Fibroblast of villous mesenchyme (primary cell): ENCODE results near the gene UVRAG. TPM values are rescaled to one million over a fixed set of nuclear protein-coding genes. Genes with fewer than 3 reads are reported as not detected.

Experiments
- DNase-seq: peaks from one replicate; pipeline ENCODE4 v3.0.0-alpha.2; 2010; ENCODE audit warnings: low read depth
- H3K4me3 ChIP-seq: 2 replicates; pipeline ENCODE4 v1.5.1; 2011; ENCODE audit warnings: low read depth, mild to moderate bottlenecking, low read length
- total RNA-seq: library from RNA; depleted of rRNA; stranded (reverse); fragments of >200 nt; gene quantifications from 2 replicates; pipeline ENCODE4 v1.2.3, GENCODE V29; 2012
- TF ChIP-seq, protein P1 (sequence below): IDR thresholded peaks from 2 replicates; pipeline ENCODE4 v1.5.1; 2012; ENCODE audit warnings: low read depth, mild to moderate bottlenecking, low read length; ENCODE audit not compliant: insufficient read depth

UVRAG gene
- total RNA-seq, 1 donor, result 37.1 TPM

DNA sequence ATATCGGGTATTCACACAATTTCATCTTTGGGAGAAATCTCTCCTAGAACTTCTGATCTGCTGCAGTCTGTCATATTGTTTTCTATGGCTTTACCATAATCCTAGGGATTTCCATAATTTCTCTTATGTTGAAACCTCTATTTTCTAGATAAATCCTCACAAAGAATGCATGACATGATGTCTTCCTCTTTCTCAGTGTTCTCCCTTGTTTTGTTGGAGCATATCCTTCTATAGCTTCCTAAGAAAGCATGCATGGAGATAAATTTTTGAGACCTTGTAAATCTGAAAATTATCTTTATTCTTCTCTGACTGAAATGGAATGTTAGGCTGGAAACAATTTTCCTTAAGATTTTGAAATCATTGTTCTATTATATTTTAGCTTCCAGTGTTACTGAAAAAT, 275.8 kb downstream of the UVRAG start:
- no peak overlapping the region for H3K4me3 ChIP-seq
- no peak for DNase-seq
- TF ChIP-seq, protein P1, sequence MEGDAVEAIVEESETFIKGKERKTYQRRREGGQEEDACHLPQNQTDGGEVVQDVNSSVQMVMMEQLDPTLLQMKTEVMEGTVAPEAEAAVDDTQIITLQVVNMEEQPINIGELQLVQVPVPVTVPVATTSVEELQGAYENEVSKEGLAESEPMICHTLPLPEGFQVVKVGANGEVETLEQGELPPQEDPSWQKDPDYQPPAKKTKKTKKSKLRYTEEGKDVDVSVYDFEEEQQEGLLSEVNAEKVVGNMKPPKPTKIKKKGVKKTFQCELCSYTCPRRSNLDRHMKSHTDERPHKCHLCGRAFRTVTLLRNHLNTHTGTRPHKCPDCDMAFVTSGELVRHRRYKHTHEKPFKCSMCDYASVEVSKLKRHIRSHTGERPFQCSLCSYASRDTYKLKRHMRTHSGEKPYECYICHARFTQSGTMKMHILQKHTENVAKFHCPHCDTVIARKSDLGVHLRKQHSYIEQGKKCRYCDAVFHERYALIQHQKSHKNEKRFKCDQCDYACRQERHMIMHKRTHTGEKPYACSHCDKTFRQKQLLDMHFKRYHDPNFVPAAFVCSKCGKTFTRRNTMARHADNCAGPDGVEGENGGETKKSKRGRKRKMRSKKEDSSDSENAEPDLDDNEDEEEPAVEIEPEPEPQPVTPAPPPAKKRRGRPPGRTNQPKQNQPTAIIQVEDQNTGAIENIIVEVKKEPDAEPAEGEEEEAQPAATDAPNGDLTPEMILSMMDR, result no peak

DNA sequence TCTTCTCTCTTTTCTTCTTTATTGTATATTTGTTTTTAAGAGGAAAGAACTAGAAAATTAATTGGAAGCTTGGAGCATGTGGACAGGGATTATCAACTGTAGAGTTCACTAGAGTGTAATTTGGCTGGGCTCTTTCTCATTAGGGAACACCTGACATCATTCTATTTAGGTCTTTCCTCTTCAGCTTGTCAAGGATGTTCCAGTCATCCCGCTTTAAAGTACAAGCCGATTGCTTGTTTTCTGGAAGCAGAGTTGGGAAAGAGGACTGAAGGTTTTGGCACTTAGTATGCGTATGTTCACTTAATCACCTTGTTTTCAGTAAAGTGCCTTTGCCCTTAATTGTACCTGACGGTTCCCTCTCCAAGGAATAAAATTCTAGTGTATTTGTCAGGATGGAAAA, 279.7 kb downstream of the UVRAG start:
- H3K4me3 ChIP-seq, result no peak overlapping the region
- no peak for DNase-seq
- TF ChIP-seq, protein P1, result no peak

DNA sequence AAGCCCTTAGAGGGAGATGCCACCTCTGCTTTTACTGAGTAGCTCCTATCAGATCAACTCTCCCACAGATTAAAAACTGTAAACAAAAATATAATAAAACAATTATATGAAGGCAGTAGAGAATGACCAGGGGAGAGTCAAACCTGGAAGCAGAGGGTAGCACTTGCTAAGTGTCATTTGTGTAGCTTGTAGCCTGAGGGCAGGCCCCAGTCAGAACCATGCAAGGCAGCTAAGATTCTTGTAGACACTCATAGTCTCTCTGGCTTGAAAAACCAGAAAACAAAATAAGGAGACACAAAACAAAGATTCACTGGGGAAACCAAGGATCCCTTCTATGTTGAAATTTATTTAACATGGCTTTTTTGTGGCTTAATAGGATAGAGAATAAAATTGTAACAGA, 280.9 kb downstream of the UVRAG start:
- TF ChIP-seq, protein P1, result no peak
- DNase-seq, result no peak
- H3K4me3 ChIP-seq, result no peak overlapping the region

GRCh38 chr11:76096552-76096951, 281.5 kb downstream of the UVRAG start:
- H3K4me3 ChIP-seq, result no peak overlapping the region
- TF ChIP-seq, protein P1, result no peak
- peak; percentile 19 for DNase-seq

GRCh38 chr11:76102802-76103201, 287.8 kb downstream of the UVRAG start:
- TF ChIP-seq, protein P1, result no peak
- peak; percentile 35 for DNase-seq
- H3K4me3 ChIP-seq, result no peak overlapping the region

DNA sequence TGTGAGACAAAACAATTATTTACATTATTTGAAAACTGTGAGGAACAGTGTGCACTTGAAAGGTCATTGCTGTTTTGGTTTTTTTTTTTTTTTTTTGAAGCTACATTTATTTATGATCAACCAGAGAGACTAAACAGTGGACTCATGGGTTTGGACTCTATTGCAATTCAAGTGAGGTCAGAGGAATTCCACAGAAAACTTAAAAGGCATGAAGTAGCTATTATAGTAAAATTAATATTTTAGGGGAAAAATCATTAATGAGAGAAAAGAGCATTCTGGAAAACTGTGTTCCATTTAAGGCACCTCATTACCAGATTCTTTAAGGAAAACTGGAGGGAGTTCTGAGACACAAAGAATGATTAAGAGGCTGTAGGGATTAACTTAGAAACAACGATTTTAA, 288.4 kb downstream of the UVRAG start:
- DNase-seq, result no peak
- TF ChIP-seq, protein P1, result no peak
- no peak overlapping the region for H3K4me3 ChIP-seq

DNA sequence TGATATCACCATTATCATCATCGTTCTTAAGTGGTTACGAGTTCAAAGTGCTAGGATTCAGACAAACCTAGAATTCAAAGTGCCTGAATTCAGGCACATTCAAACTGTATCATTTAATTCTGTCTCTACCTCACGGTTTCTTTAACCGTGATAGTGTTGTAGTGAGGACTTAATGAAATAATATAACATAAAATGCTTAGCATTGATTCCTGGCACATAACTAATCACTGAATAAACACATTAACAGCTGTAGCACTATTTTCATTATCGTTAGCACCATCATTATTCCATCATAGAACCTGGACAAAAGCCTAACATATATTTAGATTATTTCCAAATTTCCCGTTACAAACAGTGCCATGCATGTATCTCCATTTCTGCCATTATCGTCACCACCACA, 289.3 kb downstream of the UVRAG start:
- H3K4me3 ChIP-seq, result no peak overlapping the region
- DNase-seq, result no peak
- TF ChIP-seq, protein P1, result no peak
